Heart right ventricle (tissue), 16 donors: ENCODE data around the gene GLT6D1. TPM values are rescaled to one million over a fixed set of nuclear protein-coding genes. Genes with fewer than 3 reads are reported as not detected.

Source experiments
- ATAC-seq, 8 donors: fragments of 200-7000 bp; cut with Tn5 transposase; one replicate each; pipeline ENCODE4 v1.9.1; 2020; ENCODE audit warnings: mild to moderate bottlenecking in 8 of 8, moderate library complexity in 8 of 8, moderate number of reproducible peaks in 1 of 8
- DNase-seq, 2 donors: peaks; one replicate each; pipeline ENCODE4 v3.0.0-alpha.2; 2020
- H3K27ac ChIP-seq, 10 donors: fragments of 200-600 bp; sonication (generic) in 2 of 10; one replicate each; pipeline versions ENCODE4 v1.5.0 to v1.8.0; 2020 to 2022; ENCODE audit warnings: mild to moderate bottlenecking in 3 of 10
- H3K27me3 ChIP-seq, 7 donors: fragments of 200-600 bp; one replicate each; pipeline ENCODE4 v1.8.0; 2021 to 2022; ENCODE audit warnings: mild to moderate bottlenecking in 2 of 7
- H3K36me3 ChIP-seq, 9 donors: fragments of 200-600 bp; sonication (generic) in 1 of 9; one replicate each; pipeline versions ENCODE4 v1.5.0 to v1.8.0; 2020 to 2022; ENCODE audit warnings: mild to moderate bottlenecking in 2 of 9
- H3K4me1 ChIP-seq, 9 donors: fragments of 200-600 bp; sonication (generic) in 1 of 9; one replicate each; pipeline versions ENCODE4 v1.5.0 to v1.8.0; 2020 to 2022; ENCODE audit warnings: mild to moderate bottlenecking in 4 of 9
- H3K4me3 ChIP-seq, 10 donors: fragments of 200-600 bp; sonication (generic) in 2 of 10; one replicate each; pipeline versions ENCODE4 v1.5.0 to v1.8.0; 2020 to 2022; ENCODE audit warnings: mild to moderate bottlenecking in 7 of 10, moderate library complexity in 2 of 10
- H3K9me3 ChIP-seq, 11 donors: fragments of 200-600 bp in 10 of 11; sonication (generic) in 2 of 11; one replicate each; pipeline versions ENCODE4 v1.5.0 to v1.8.0; 2013 to 2022; ENCODE audit warnings: mild to moderate bottlenecking in 2 of 11, control low read depth in 1 of 11, moderate library complexity in 1 of 11
- WGBS, 2 donors: extraction: QIAGEN DNeasy Blood & Tissue Kit; methylation state at CpG; one replicate each; pipeline ENCODE4 v1.1.7; 2013; ENCODE audit warnings: inconsistent platforms in 1 of 2; 5-methylcytosine and 5-hydroxymethylcytosine counted together
- intact Hi-C, 10 donors: fragments of 100-400 bp; cut with DNase I; formaldehyde crosslinking; loops; one replicate each; pipeline versions ENCODE4 v1.11.1 to v1.14.2; 2022
- polyA plus RNA-seq, 2 donors: library from polyadenylated mRNA; stranded (reverse); fragments of 200-250 nt; gene quantifications; one replicate each; pipeline ENCODE4 v1.2.3, GENCODE V29; 2013
- total RNA-seq, 10 donors: library from RNA; stranded (reverse); fragmentation: NEBNext Ultra II Directional in 3 of 10; extraction: Animal tissue kit (Norgen Biotek cat#: 25700) in 3 of 10; gene quantifications; one replicate each; pipeline versions ENCODE4 v1.2.1 to v1.2.4, GENCODE V29; 2021 to 2023
- TF ChIP-seq, protein P1 (sequence below), 9 donors: fragments of 200-600 bp; sonication (generic) in 2 of 9; IDR thresholded peaks; one replicate each; pipeline versions ENCODE4 v1.5.0 to v1.8.0; 2021 to 2022; ENCODE audit warnings: antibody characterized with exemption in 9 of 9, mild to moderate bottlenecking in 5 of 9, moderate library complexity in 1 of 9
- donor health status: Arrhythmogenic right ventricular cardiomyopathy.
- donor health status: ischemic (EF 13 %, LVEDD 7.1; RV severe dilation, severe dysfunction).
- donor health status: healthy with polysubstance abuse.
- donor health status: DM: no; HTN: yes; CAD: no.
- donor health status: DM: no; HTN: no; CAD: no.
- donor health status: ischemic (EF 25% LVEDD 6.9; RV normal size, moderate dysfunction).
- donor health status: ischemic (EF 25% LVEDD 5.7; RV mildly dilated, moderate dysfunction).
- donor health status: healthy.
- donor health status: DM: yes; HTN: yes; CAD: no.
- donor health status: Ischemic cardiomyopathy.
- donor health status: ischemic (EF 35%, LVEDD 5.7; RV mildly dilated, moderate dysfunction).
- donor health status: nonischemic (EF 11% LVEDD 7.7; RV severe dilation, severe dysfunction).
- donor health status: DM: yes; HTN: yes; CAD: no.
- donor health status: PGD.
- donor health status: ischemic (EF 29% LVEDD 5.4; RV normal size, mild dysfunction).
- donor health status: nonischemic (EF 23%, LVEDD 6.1; RV moderate dilation, normal function).

The GLT6D1 gene
- total and polyA plus RNA-seq, 12 donors, result not detected

DNA sequence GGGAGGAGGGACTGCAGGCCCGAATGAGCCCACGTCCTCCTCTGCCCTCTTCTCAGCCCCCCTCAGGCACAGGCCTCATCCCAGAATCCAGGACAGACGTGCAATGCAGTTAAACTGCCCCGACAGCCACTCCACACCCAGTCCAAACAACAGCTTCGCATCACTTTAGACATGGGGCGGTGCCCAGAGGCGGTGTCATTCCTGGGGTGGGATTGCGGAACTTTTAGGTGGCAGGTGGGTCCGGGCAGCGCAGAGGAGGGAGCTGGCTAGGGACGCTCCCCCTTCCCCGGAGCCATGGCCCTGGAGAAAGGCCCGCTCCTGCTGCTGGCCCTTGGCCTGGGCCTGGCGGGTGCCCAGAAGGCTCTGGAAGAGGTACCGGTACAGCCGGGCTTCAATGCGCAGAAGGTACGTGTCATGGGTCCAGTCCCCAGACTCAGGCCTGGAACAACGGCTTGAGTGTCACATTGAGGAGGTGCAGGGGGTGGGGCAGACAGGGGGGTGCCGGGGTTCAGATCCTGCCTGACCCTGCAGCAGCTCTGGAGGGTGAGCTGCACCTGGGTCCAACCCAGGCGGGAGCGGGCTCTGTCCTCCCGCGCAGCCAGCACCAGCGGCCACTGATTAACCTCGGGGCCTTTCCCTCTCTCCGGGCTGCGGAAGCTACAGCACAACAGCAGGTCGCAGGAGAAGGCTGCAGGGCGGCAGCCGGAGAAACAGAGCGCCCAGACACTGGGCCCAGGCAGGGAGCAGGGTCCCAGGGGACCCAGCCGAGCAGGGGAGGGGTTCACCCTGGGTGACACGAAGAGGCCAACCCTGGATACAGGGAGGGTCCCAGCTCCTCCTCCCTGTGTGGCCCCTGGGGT is 25.2 kb downstream of the GLT6D1 start:
- H3K36me3 ChIP-seq, result no peaks in the 10 kb centered on the region
- intact Hi-C loops, result loop anchor here in 1 of 10 donors (10.0 kb wide), 1 partner anchor 161 kb away; no protein-coding TSS in a partner anchor
- 78 to 80% methylated on average over 34 of the region's 34 CpGs for WGBS, 2 donors
- no peak overlapping the region for H3K4me3 ChIP-seq
- no peak overlapping the region for H3K27ac ChIP-seq
- no peaks in the 10 kb centered on the region for H3K9me3 ChIP-seq
- H3K27me3 ChIP-seq, result peaks cover 0 to 76% (median 42%) of the 10 kb centered on the region in 7 donors
- TF ChIP-seq, protein P1, sequence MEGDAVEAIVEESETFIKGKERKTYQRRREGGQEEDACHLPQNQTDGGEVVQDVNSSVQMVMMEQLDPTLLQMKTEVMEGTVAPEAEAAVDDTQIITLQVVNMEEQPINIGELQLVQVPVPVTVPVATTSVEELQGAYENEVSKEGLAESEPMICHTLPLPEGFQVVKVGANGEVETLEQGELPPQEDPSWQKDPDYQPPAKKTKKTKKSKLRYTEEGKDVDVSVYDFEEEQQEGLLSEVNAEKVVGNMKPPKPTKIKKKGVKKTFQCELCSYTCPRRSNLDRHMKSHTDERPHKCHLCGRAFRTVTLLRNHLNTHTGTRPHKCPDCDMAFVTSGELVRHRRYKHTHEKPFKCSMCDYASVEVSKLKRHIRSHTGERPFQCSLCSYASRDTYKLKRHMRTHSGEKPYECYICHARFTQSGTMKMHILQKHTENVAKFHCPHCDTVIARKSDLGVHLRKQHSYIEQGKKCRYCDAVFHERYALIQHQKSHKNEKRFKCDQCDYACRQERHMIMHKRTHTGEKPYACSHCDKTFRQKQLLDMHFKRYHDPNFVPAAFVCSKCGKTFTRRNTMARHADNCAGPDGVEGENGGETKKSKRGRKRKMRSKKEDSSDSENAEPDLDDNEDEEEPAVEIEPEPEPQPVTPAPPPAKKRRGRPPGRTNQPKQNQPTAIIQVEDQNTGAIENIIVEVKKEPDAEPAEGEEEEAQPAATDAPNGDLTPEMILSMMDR (IDR thresholded peaks at IDR 0.05), result no peak
- ATAC-seq (no peak), DNase-seq (no peak)
- H3K4me1 ChIP-seq, result no peaks in the 10 kb centered on the region

DNA sequence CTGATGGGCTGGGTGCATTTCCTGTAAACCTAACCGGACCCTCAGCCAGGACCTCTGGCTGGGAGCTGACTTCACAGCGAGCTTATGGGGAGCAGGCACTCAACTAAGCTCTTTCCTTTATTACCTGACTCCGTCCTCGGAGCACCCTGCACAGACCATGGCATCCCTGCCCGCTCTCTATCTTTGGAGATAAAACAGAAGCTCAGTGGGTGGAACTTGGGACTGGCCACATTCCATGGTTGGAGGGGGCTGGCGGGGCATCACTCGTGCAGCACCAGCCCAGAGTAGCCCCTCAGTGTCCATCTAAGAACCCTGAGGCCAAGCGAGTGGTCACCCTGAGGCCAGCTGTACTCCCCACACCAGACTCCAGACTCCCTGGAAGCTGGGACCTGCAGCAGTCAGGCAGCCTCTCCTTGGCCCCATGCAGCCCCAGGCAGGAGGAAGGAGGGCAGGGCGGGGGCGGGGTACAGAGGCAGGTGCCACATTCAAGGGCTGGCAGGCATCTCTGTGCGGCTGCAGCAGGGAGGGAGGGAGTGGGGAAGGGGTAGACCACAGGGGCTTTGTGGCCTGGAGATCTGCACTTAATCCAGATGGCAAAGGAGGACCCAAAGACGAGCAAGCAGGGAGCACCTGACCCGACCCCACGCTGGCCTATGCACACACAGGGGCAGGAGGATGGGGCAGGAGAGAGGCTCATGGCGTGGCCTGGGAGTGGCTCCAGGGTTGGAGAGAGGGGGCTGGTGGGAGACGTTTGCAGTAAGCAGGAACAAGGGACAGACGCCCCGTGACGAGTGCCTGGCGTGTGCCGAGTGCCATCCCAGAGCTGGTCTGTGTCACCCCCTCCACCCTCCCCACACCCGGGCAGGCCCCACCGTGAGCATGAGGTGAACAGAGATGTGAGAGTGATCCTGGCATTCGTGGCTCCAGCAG is 26.1 kb downstream of the GLT6D1 start:
- Histone ChIP-seq H3K27me3 (peaks cover 0 to 67% (median 36%) of the 10 kb centered on the region in 7 donors), H3K27ac (no peak overlapping the region), H3K4me1 (no peaks in the 10 kb centered on the region), H3K4me3 (no peak overlapping the region), H3K36me3 (no peaks in the 10 kb centered on the region), H3K9me3 (no peaks in the 10 kb centered on the region)
- WGBS, 2 donors, result 68 to 75% methylated on average over 24 of the region's 24 CpGs
- TF ChIP-seq, protein P1 (IDR thresholded peaks at IDR 0.05), result no peak
- intact Hi-C loops, result loop anchor here in 1 of 10 donors (10.0 kb wide), 1 partner anchor 162 kb away; no protein-coding TSS in a partner anchor
- no peak for DNase-seq
- ATAC-seq, result no peak

DNA sequence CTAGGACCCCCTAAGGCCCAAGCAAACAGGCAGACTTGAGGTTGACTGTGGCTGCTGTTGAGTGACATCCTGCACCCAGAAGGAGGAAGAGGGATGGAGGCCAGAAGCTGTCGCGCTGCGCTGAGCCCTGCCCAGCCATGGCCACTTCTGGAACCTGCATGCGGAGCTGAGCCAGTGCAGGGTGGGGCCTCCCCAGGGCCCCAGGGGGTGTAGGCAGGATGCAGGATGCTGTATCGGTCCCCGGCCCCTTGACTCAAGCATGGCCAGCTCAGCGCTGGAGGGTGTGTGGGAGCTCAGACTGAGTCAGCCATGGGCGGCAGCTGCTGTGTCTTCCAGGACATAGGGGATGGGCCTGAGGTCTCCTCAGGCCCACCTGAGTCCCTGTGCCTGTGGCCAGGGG is 26.9 kb downstream of the GLT6D1 start:
- Histone ChIP-seq H3K27me3 (peaks cover 0 to 59% (median 35%) of the 10 kb centered on the region in 7 donors), H3K27ac (no peak overlapping the region), H3K4me3 (no peak overlapping the region), H3K4me1 (no peaks in the 10 kb centered on the region), H3K36me3 (no peaks in the 10 kb centered on the region), H3K9me3 (no peaks in the 10 kb centered on the region)
- no peak for DNase-seq
- no peak for ATAC-seq
- intact Hi-C loops, result loop anchor here in 1 of 10 donors (10.0 kb wide), 1 partner anchor 162 kb away; no protein-coding TSS in a partner anchor
- TF ChIP-seq, protein P1 (IDR thresholded peaks at IDR 0.05), result no peak
- WGBS, 2 donors, result 69 to 74% methylated on average over 8 of the region's 8 CpGs

DNA sequence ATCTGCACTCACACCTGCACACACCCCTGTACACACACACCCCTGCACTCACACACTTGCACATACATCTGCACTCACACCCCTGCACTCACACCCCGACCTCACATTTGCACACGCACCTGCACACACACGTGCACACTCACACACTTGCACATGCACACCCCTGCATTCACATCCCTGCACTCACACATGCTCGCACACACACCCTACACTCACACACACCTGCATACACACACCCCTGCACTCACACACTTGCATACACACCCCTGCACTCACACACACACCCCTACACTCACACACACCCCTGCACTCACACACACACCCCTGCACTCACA is 27.5 kb downstream of the GLT6D1 start:
- H3K4me1 ChIP-seq, result no peaks in the 10 kb centered on the region
- H3K9me3 ChIP-seq, result no peaks in the 10 kb centered on the region
- no peak overlapping the region for H3K4me3 ChIP-seq
- WGBS, 2 donors, result 17 to 27% methylated on average over 4 of the region's 4 CpGs
- H3K27ac ChIP-seq, result no peak overlapping the region
- peaks cover 0 to 54% (median 32%) of the 10 kb centered on the region in 7 donors for H3K27me3 ChIP-seq
- TF ChIP-seq, protein P1 (IDR thresholded peaks at IDR 0.05), result no peak
- DNase-seq, result no peak
- ATAC-seq, result no peak
- no peaks in the 10 kb centered on the region for H3K36me3 ChIP-seq
- intact Hi-C loops, result loop anchor here in 1 of 10 donors (10.0 kb wide), 1 partner anchor 163 kb away; no protein-coding TSS in a partner anchor
